ENCODE measurements around the gene ACER1.
"Not testable (repeated sequence)": the region's sequence is repeated elsewhere in the genome, so short reads cannot be mapped to it uniquely, and the experiment has no call there.

GRCh38 chr19:6315646-6316045 is 17.8 kb downstream of the ACER1 start:
- not testable (repeated sequence) for TF ChIP-seq CTCF (conservative IDR thresholded peaks at IDR 0.05; ENCODE audit: low read length); EZH2phosphoT487 (IDR thresholded peaks at IDR 0.05; ENCODE audit: borderline replicate concordance)
